Activated naive CD8-positive, alpha-beta T cell (primary cell): Measurements from ENCODE around the gene NR2F1-AS1.
"Not testable (repeated sequence)": the region's sequence is repeated elsewhere in the genome, so short reads cannot be mapped to it uniquely, and the experiment has no call there.

Experiments used
- H3K27ac Mint-ChIP-seq: one replicate; pipeline ENCODE4 v1.8.0; 2021; ENCODE audit warnings: mixed read lengths
- H3K27me3 Mint-ChIP-seq: one replicate; pipeline ENCODE4 v1.8.0; 2021; ENCODE audit warnings: mixed read lengths
- H3K36me3 Mint-ChIP-seq: one replicate; pipeline ENCODE4 v1.8.0; 2021; ENCODE audit warnings: mixed read lengths
- H3K4me1 Mint-ChIP-seq: one replicate; pipeline ENCODE4 v1.8.0; 2021; ENCODE audit warnings: low read depth, mixed read lengths
- H3K4me3 Mint-ChIP-seq: one replicate; pipeline ENCODE4 v1.8.0; 2021; ENCODE audit warnings: mild to moderate bottlenecking, mixed read lengths
- H3K9me3 Mint-ChIP-seq: one replicate; pipeline ENCODE4 v1.8.0; 2021; ENCODE audit warnings: low read depth, mixed read lengths

NR2F1-AS1 gene

GRCh38 chr5:93479982-93480509, 101.0 kb downstream of the NR2F1-AS1 start:
- Mint-ChIP-seq H3K4me3 (no peak overlapping the region), H3K27ac (no peak overlapping the region), H3K4me1 (no peaks in the 10 kb centered on the region), H3K27me3 (peaks cover 3% of the 10 kb centered on the region), H3K9me3 (peaks cover 9% of the 10 kb centered on the region), H3K36me3 (no peaks in the 10 kb centered on the region)

GRCh38 chr5:93477816-93478215, 103.2 kb downstream of the NR2F1-AS1 start:
- no peak overlapping the region for H3K4me3 Mint-ChIP-seq
- H3K4me1 Mint-ChIP-seq: no peaks in the 10 kb centered on the region
- no peak overlapping the region for H3K27ac Mint-ChIP-seq
- no peaks in the 10 kb centered on the region for H3K36me3 Mint-ChIP-seq
- peaks cover 3% of the 10 kb centered on the region for H3K27me3 Mint-ChIP-seq
- H3K9me3 Mint-ChIP-seq: peaks cover 9% of the 10 kb centered on the region

- H3K27ac Mint-ChIP-seq: no peak overlapping the region
- peaks cover 9% of the 10 kb centered on the region for H3K9me3 Mint-ChIP-seq
- peaks cover 5% of the 10 kb centered on the region for H3K27me3 Mint-ChIP-seq
Measured at GRCh38 chr5:93476251-93476742, 104.7 kb downstream of the NR2F1-AS1 start.

GRCh38 chr5:93462916-93463315, 118.1 kb downstream of the NR2F1-AS1 start:
- peaks cover 12% of the 10 kb centered on the region for H3K9me3 Mint-ChIP-seq

More at GRCh38 chr5:93476251-93476742, 104.7 kb downstream of the NR2F1-AS1 start:
- Mint-ChIP-seq H3K4me1 (no peaks in the 10 kb centered on the region), H3K36me3 (no peaks in the 10 kb centered on the region), H3K4me3 (no peak overlapping the region)

GRCh38 chr5:93461756-93462155, 119.3 kb downstream of the NR2F1-AS1 start:
- no peaks in the 10 kb centered on the region for H3K4me1 Mint-ChIP-seq
- H3K4me3 Mint-ChIP-seq: no peak overlapping the region
- H3K36me3 Mint-ChIP-seq: no peaks in the 10 kb centered on the region
- H3K27ac Mint-ChIP-seq: no peak overlapping the region
- peaks cover 12% of the 10 kb centered on the region for H3K9me3 Mint-ChIP-seq
- no peaks in the 10 kb centered on the region for H3K27me3 Mint-ChIP-seq

More at GRCh38 chr5:93462916-93463315, 118.1 kb downstream of the NR2F1-AS1 start:
- no peaks in the 10 kb centered on the region for H3K36me3 Mint-ChIP-seq
- no peak overlapping the region for H3K4me3 Mint-ChIP-seq
- no peak overlapping the region for H3K27ac Mint-ChIP-seq
- H3K27me3 Mint-ChIP-seq: no peaks in the 10 kb centered on the region
- no peaks in the 10 kb centered on the region for H3K4me1 Mint-ChIP-seq

- Mint-ChIP-seq H3K9me3 (peaks cover 12% of the 10 kb centered on the region), H3K27me3 (no peaks in the 10 kb centered on the region), H3K27ac (no peak overlapping the region), H3K4me1 (no peaks in the 10 kb centered on the region), H3K36me3 (no peaks in the 10 kb centered on the region), H3K4me3 (no peak overlapping the region)
Measured at GRCh38 chr5:93460286-93460685, 120.7 kb downstream of the NR2F1-AS1 start.

- H3K27me3 Mint-ChIP-seq, H3K27ac Mint-ChIP-seq, H3K4me1 Mint-ChIP-seq, H3K36me3 Mint-ChIP-seq, H3K4me3 Mint-ChIP-seq, H3K9me3 Mint-ChIP-seq: not testable (repeated sequence)
Measured at GRCh38 chr5:93456796-93457195, 124.2 kb downstream of the NR2F1-AS1 start.

- Mint-ChIP-seq H3K36me3 (no peaks in the 10 kb centered on the region), H3K27ac (no peak overlapping the region), H3K27me3 (no peaks in the 10 kb centered on the region), H3K9me3 (no peaks in the 10 kb centered on the region), H3K4me1 (no peaks in the 10 kb centered on the region), H3K4me3 (no peak overlapping the region)
Measured at GRCh38 chr5:93454896-93455295, 126.1 kb downstream of the NR2F1-AS1 start.

GRCh38 chr5:93452255-93452654, 128.8 kb downstream of the NR2F1-AS1 start:
- no peaks in the 10 kb centered on the region for H3K9me3 Mint-ChIP-seq
- H3K27me3 Mint-ChIP-seq: no peaks in the 10 kb centered on the region
- no peak overlapping the region for H3K27ac Mint-ChIP-seq
- no peaks in the 10 kb centered on the region for H3K36me3 Mint-ChIP-seq
- H3K4me3 Mint-ChIP-seq: no peak overlapping the region
- no peaks in the 10 kb centered on the region for H3K4me1 Mint-ChIP-seq

GRCh38 chr5:93438124-93438523, 142.9 kb downstream of the NR2F1-AS1 start:
- no peaks in the 10 kb centered on the region for H3K36me3 Mint-ChIP-seq
- no peak overlapping the region for H3K27ac Mint-ChIP-seq
- peaks cover 11% of the 10 kb centered on the region for H3K9me3 Mint-ChIP-seq
- no peaks in the 10 kb centered on the region for H3K4me1 Mint-ChIP-seq
- H3K4me3 Mint-ChIP-seq: no peak overlapping the region
- peaks cover 2% of the 10 kb centered on the region for H3K27me3 Mint-ChIP-seq

GRCh38 chr5:93436083-93436482, 144.9 kb downstream of the NR2F1-AS1 start:
- no peaks in the 10 kb centered on the region for H3K36me3 Mint-ChIP-seq
- H3K27ac Mint-ChIP-seq: no peak overlapping the region
- H3K4me3 Mint-ChIP-seq: no peak overlapping the region
- H3K27me3 Mint-ChIP-seq: peaks cover 6% of the 10 kb centered on the region
- peaks cover 6% of the 10 kb centered on the region for H3K9me3 Mint-ChIP-seq
- no peaks in the 10 kb centered on the region for H3K4me1 Mint-ChIP-seq

GRCh38 chr5:93433422-93433821, 147.6 kb downstream of the NR2F1-AS1 start:
- H3K27ac Mint-ChIP-seq: no peak overlapping the region
- peaks cover 6% of the 10 kb centered on the region for H3K27me3 Mint-ChIP-seq
- H3K4me3 Mint-ChIP-seq: no peak overlapping the region
- H3K36me3 Mint-ChIP-seq: no peaks in the 10 kb centered on the region
- no peaks in the 10 kb centered on the region for H3K9me3 Mint-ChIP-seq
- no peaks in the 10 kb centered on the region for H3K4me1 Mint-ChIP-seq

- no peaks in the 10 kb centered on the region for H3K4me1 Mint-ChIP-seq
- no peaks in the 10 kb centered on the region for H3K9me3 Mint-ChIP-seq
- no peak overlapping the region for H3K27ac Mint-ChIP-seq
- H3K4me3 Mint-ChIP-seq: no peak overlapping the region
- peaks cover 8% of the 10 kb centered on the region for H3K27me3 Mint-ChIP-seq
- no peaks in the 10 kb centered on the region for H3K36me3 Mint-ChIP-seq
Measured at GRCh38 chr5:93431250-93431649, 149.8 kb downstream of the NR2F1-AS1 start.

- Mint-ChIP-seq H3K4me3 (no peak overlapping the region), H3K27me3 (peaks cover 8% of the 10 kb centered on the region), H3K4me1 (no peaks in the 10 kb centered on the region), H3K36me3 (no peaks in the 10 kb centered on the region), H3K9me3 (no peaks in the 10 kb centered on the region), H3K27ac (no peak overlapping the region)
Measured at GRCh38 chr5:93430673-93431199, 150.3 kb downstream of the NR2F1-AS1 start.

- Mint-ChIP-seq H3K4me1 (no peaks in the 10 kb centered on the region), H3K4me3 (no peak overlapping the region), H3K36me3 (no peaks in the 10 kb centered on the region), H3K27ac (no peak overlapping the region), H3K27me3 (peaks cover 8% of the 10 kb centered on the region), H3K9me3 (no peaks in the 10 kb centered on the region)
Measured at GRCh38 chr5:93430118-93430517, 150.9 kb downstream of the NR2F1-AS1 start.

- no peak overlapping the region for H3K4me3 Mint-ChIP-seq
- H3K27me3 Mint-ChIP-seq: peaks cover 9% of the 10 kb centered on the region
- H3K4me1 Mint-ChIP-seq: no peaks in the 10 kb centered on the region
- H3K9me3 Mint-ChIP-seq: no peaks in the 10 kb centered on the region
- H3K36me3 Mint-ChIP-seq: no peaks in the 10 kb centered on the region
- H3K27ac Mint-ChIP-seq: no peak overlapping the region
Measured at GRCh38 chr5:93428868-93429267, 152.2 kb downstream of the NR2F1-AS1 start.
